AG04449 (cell line): ENCODE results near the gene CCIN.

Experiments
- CTCF ChIA-PET: fragments of 350-600 bp; formaldehyde crosslinking; extraction: SDS; loops from one replicate; lab custom pipeline; 2021; ENCODE audit warnings: antibody characterized with exemption; lab: Yijun Ruan, JAX
- POLR2A ChIA-PET: fragments of 400-600, 350-600 bp; formaldehyde crosslinking; extraction: SDS; loops from one replicate; lab custom pipeline; 2020; ENCODE audit warnings: antibody characterized with exemption, inconsistent platforms; lab: Yijun Ruan, JAX
- DNase-seq: peaks from one replicate; pipeline ENCODE4 v3.0.0-alpha.2; 2010; ENCODE audit warnings: low read depth, low spot score
- H3K4me3 ChIP-seq: 2 replicates; pipeline ENCODE4 v1.5.1; 2011; ENCODE audit warnings: low read depth, mild to moderate bottlenecking, control low read depth, low read length
- TF ChIP-seq, protein P1 (sequence below): IDR thresholded peaks from one replicate; pipeline ENCODE4 v1.5.1; 2011; ENCODE audit warnings: mild to moderate bottlenecking, moderate library complexity, low read length, control low read depth, inconsistent platforms; ENCODE audit not compliant: insufficient read depth; ENCODE audit errors: missing control alignments

The CCIN gene

DNA sequence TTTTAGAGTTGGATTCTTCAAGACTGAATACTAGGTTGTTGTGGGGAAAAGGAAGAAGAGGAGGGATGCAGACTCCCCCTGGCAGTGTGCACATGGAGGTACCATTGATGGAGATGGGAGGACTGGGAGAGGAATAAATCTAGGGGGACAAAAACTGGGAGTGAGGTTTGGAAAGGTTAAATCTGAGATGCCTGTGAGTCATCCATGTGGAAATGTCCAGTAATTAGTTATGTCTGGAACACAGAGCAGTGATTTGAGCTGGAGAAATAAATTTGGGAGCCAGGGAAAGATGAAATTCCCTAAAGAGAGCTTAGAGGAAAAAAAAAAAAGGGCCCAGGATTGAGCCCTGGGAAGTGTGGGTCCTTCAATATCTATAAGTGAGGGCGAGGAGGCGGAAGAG is 8.0 kb upstream of the CCIN start:
- CTCF ChIA-PET, result interaction anchor here (7.1 kb wide), 1 partner anchor 9 kb away, joined by 103 read pairs; no protein-coding TSS in a partner anchor
- no peak overlapping the region for H3K4me3 ChIP-seq
- no peak for DNase-seq
- POLR2A ChIA-PET, result interaction anchor here (0.6 kb wide), 1 partner anchor 29 kb away, joined by 3 read pairs; the partner anchor contains the start of gene CLTA
- TF ChIP-seq, protein P1, sequence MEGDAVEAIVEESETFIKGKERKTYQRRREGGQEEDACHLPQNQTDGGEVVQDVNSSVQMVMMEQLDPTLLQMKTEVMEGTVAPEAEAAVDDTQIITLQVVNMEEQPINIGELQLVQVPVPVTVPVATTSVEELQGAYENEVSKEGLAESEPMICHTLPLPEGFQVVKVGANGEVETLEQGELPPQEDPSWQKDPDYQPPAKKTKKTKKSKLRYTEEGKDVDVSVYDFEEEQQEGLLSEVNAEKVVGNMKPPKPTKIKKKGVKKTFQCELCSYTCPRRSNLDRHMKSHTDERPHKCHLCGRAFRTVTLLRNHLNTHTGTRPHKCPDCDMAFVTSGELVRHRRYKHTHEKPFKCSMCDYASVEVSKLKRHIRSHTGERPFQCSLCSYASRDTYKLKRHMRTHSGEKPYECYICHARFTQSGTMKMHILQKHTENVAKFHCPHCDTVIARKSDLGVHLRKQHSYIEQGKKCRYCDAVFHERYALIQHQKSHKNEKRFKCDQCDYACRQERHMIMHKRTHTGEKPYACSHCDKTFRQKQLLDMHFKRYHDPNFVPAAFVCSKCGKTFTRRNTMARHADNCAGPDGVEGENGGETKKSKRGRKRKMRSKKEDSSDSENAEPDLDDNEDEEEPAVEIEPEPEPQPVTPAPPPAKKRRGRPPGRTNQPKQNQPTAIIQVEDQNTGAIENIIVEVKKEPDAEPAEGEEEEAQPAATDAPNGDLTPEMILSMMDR, result no peak

DNA sequence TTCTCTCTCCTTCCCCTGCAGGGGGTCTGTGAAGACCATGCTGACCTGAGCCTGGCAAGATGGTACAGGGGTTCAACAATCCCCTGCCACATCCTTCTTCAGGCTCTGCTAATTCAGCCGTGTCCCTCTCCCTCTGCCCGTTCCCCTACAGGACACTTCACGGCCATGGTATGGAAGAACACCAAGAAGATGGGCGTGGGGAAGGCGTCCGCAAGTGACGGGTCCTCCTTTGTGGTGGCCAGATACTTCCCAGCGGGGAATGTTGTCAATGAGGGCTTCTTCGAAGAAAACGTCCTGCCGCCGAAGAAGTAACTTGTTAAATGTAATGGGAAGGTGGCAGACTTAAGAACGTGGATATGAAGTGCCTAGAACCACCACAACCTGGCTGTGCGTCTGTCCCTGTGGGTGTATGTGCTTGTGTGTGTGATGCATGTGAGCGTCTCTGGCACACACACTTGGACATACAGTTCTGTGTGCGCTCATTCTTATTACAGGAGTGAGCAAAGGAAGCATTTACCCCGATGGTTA is 6.9 kb upstream of the CCIN start:
- CTCF ChIA-PET, result interaction anchor here (3.3 to 7.1 kb wide), 4 partner anchors 10 to 28 kb away, joined by 21 to 103 read pairs (median 40); partner anchors contain the start of genes CLTA and GLIPR2
- H3K4me3 ChIP-seq, result no peak overlapping the region
- POLR2A ChIA-PET, result no interaction called here
- TF ChIP-seq, protein P1, result no peak
- no peak for DNase-seq

DNA sequence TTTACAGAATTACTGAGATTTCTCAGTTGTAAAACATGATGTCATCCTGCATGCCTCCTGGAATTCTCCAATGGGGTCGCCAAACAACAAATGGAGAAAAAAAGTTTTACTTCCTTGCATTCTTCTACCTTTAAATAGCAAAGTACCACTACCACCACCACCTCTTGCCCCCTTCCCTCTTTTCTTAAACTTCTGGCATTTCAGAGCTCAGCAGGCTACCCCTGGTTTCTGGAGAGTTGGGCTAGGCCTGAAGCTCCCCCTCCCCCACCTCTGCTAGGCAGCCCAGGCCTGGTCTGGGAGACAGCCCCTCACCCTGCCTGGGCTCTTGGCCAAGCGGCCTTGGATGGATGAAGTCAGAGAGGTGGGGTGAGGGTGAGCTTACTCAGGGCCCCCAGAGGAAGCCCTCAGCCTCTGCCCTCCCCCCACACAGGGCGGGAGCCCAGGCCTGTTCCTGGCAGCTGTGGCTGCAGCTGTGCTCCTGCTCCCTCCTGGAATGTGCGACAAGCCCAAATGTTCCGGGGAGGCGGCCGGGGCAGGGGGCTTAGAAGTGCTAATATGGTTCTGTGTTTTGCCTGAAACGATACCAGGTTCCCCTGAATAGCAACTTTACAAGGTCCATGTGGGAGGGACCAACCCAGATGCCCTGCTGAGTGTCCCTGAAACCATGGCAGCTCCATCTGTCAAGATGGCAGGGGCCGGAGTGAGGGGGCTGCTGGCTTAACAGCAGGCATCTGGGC is 6.0 kb upstream of the CCIN start:
- TF ChIP-seq, protein P1, result no peak
- no peak overlapping the region for H3K4me3 ChIP-seq
- ChIA-PET POLR2A (interaction anchor here (0.6 to 2.3 kb wide), 10 partner anchors 9 to 336 kb away, joined by 3 to 12 read pairs (median 3); partner anchors contain the start of genes CLTA and RECK), CTCF (interaction anchor here (1.3 to 7.1 kb wide), 8 partner anchors 11 to 208 kb away, joined by 4 to 103 read pairs (median 18); partner anchors contain the start of genes CLTA and GLIPR2)
- DNase-seq, result no peak

DNA sequence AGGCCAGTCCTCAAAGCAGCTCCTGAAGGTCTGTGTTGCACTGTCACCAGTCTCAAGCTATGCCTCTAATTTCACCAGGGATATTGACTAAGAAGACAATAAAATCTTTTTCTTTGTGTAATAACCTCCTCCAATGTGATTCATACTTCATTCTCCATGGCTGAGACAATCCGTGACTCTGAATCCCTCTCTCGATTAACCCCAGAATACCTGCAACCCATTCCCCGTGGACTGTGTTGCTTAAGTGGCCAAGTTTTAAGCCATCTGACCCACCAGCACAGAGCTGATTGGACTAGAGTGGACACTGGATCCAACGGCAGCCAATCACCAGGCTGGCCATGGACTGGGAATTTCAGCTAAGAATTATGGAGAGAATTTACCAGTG is 5.4 kb upstream of the CCIN start:
- no peak overlapping the region for H3K4me3 ChIP-seq
- POLR2A ChIA-PET, result interaction anchor here (0.8 to 2.3 kb wide), 8 partner anchors 9 to 134 kb away, joined by 3 to 12 read pairs (median 3); partner anchors contain the start of gene CLTA
- no peak for DNase-seq
- TF ChIP-seq, protein P1, result no peak
- CTCF ChIA-PET, result interaction anchor here (1.2 to 7.1 kb wide), 10 partner anchors 11 to 209 kb away, joined by 3 to 103 read pairs (median 14); partner anchors contain the start of genes CLTA and GLIPR2

DNA sequence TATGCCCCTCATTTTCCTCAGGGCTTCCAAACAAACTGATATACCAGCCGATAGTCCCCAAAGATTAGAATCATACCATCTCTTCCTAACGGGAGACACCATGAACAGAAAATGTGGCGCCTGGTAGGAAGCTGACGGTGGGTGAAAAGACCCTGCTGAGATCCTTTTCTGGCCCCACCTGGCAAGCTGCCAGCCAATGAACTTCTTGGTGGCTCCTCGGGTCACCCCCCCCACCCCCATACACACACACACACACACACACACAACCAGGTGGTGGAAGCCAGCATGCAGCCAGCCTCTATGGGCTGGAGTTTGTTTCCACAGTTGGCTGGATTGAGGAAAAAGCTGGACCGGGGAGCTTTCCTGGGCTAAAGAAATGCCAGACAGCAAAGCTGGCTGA is 4.8 kb upstream of the CCIN start:
- no peak for DNase-seq
- H3K4me3 ChIP-seq, result no peak overlapping the region
- TF ChIP-seq, protein P1, result no peak
- ChIA-PET CTCF (interaction anchor here (1.2 to 7.1 kb wide), 12 partner anchors 11 to 212 kb away, joined by 3 to 103 read pairs (median 10); partner anchors contain the start of genes CLTA and GLIPR2), POLR2A (interaction anchor here (0.8 to 2.3 kb wide), 3 partner anchors 16 to 135 kb away, joined by 3 to 12 read pairs (median 3); no protein-coding TSS in a partner anchor)
